ENCODE results near the gene GPR173.

Gene GPR173

GRCh38 chrX:53005327-53005726 lies 43.3 kb upstream of the GPR173 start:
- no peak for DNase-seq (ENCODE audit: extremely low read depth, low read depth)
- no peak for TF ChIP-seq CTCF (IDR thresholded peaks at IDR 0.05; ENCODE audit: low read depth, low read length)

- no peak for DNase-seq (ENCODE audit: extremely low read depth, low read depth)
- TF ChIP-seq CTCF (IDR thresholded peaks at IDR 0.05; ENCODE audit: low read depth, low read length) = no peak
Observed at GRCh38 chrX:53009032-53009431, 39.6 kb upstream of the GPR173 start.

GRCh38 chrX:53013291-53013690 lies 35.3 kb upstream of the GPR173 start:
- no peak for TF ChIP-seq CTCF (IDR thresholded peaks at IDR 0.05; ENCODE audit: low read depth, low read length)
- no peak for DNase-seq (ENCODE audit: extremely low read depth, low read depth)

- no peak for TF ChIP-seq CTCF (IDR thresholded peaks at IDR 0.05; ENCODE audit: low read depth, low read length)
- no peak for DNase-seq (ENCODE audit: extremely low read depth, low read depth)
Observed at GRCh38 chrX:53018627-53019026, 30.0 kb upstream of the GPR173 start.

GRCh38 chrX:53022381-53022780 lies 26.2 kb upstream of the GPR173 start:
- TF ChIP-seq CTCF (IDR thresholded peaks at IDR 0.05; ENCODE audit: low read depth, low read length) = no peak

GRCh38 chrX:53028678-53029077 lies 19.9 kb upstream of the GPR173 start:
- TF ChIP-seq CTCF (IDR thresholded peaks at IDR 0.05; ENCODE audit: low read depth, low read length) = no peak

More at GRCh38 chrX:53022381-53022780, 26.2 kb upstream of the GPR173 start:
- DNase-seq (ENCODE audit: extremely low read depth, low read depth) = no peak

GRCh38 chrX:53031380-53031779 lies 17.2 kb upstream of the GPR173 start:
- no peak for DNase-seq (ENCODE audit: extremely low read depth, low read depth)
- no peak for TF ChIP-seq CTCF (IDR thresholded peaks at IDR 0.05; ENCODE audit: low read depth, low read length)

More at GRCh38 chrX:53028678-53029077, 19.9 kb upstream of the GPR173 start:
- no peak for DNase-seq (ENCODE audit: extremely low read depth, low read depth)

Measured in AG09319 (cell line).